GM19240 (cell line): ENCODE measurements around the gene PARP4.
"Not testable (repeated sequence)": the region's sequence is repeated elsewhere in the genome, so short reads cannot be mapped to it uniquely, and the experiment has no call there.

Experiments used
- DNase-seq: peaks from one replicate; pipeline ENCODE4 v3.0.0; 2011; ENCODE audit warnings: low spot score; ENCODE audit not compliant: insufficient read length

PARP4 gene

GRCh38 chr13:24506283-24506682 is 6.3 kb downstream of the PARP4 start:
- DNase-seq = not testable (repeated sequence)

DNA sequence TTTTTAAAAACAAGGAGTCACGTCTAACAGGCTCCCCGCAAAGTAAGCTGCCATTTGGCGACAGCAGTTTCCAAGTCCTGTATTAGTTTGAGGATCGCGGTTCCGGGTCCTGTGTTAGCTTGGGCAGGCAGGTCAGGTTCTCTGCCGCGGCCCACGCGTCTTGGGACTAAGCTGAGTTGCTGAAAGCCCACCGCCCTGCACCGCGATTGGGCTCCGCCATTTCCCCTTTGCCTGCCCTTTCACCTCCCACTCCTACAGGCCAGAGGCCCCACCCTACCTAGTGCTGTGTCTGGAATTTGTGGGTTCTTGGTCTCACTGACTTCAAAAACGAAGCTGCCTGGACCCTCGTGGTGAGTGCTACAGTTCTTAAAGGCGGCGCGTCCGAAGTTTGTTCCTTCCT is 6.8 kb downstream of the PARP4 start:
- DNase-seq = no peak

DNA sequence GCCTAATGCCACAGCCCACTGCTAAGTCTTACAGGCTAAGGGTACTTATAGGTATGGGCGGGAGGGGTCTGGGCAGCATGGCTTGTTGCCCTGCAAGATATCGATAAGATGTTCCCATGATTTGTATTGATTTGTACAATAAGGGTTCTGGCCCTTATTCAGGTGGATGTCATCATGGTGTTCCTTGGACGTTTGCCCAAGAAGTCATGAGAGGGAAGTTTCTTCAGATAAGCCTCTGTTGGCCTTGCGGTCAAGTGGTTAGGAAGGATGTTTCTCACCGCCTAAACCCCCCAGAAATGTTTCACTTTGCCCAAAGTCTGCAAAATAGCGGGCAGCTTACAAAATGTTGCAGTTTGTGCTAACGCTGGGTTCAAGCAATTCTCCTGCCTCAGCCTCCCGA is 7.3 kb downstream of the PARP4 start:
- no peak for DNase-seq

DNA sequence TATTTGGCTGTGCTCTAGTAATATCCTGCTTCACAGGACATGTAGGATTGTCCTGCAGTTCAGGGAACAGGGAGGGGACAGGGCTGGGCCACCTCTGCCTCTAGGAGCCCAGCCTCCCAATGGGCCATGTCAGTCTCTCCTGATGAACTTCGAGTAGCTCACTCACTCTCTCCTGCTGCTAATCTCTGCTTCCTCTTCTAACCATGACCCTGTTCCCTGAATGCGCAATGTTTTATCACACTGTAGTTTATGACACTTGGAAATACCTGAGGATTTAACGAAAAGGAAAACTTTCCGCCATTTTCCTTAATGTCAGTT is 9.2 kb downstream of the PARP4 start:
- no peak for DNase-seq

DNA sequence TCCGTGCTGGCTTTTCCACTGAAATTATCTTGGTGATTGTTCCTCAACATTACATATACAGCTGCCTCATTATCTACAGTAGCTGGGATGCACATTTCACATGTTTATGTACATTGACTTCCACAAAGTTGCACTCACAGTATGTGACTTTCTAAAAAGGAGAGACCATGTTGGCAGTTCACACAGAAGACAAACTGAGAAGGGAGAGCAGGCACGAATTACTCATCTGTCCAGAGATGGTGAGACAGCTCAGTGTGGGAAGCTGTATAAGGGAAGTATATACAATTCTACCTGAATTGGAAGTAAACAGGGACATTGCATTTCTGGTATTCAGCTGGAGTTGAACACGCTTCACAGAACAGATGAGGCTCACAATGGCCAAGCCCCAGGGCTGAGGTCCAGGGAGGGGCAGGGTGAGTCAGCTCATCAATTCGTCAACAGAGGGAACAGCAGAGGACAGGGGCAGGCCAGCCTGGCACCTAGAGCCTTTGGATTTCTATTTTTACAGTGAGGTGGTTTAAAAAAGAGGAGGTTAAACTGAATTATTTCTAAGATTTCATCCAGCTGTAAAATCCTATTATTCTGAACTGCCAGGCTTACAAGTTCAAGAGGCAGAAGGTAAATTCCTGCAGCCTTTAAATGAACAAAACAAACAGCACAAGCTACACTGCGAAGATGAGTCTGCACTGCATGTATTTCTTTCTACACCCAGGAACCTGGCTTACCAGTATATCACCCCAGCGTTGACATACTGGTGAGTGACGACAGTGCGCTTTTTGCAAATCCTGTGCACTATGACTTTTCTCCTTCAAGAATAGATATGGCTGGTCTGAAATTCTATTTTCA is 9.8 kb downstream of the PARP4 start:
- DNase-seq = no peak

DNA sequence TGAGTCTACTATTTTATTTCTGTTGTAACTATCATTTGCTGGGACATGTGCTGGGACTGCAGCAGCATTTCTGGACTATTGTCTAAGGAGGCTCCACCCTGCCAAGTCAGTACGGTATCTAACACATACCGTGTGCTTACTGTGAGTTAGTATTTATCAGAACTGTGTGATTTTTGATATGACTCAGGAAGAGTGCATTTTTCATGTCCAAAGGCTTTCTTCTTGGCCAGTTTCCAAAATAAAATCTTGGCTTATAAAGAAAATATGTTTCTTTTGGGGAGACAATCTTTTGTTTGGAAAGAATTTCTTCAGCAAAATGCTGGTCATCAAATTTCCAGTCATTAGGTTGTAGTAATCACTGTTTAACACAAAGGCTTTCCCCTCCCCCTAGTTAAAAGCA is 11.6 kb downstream of the PARP4 start:
- DNase-seq = no peak

DNA sequence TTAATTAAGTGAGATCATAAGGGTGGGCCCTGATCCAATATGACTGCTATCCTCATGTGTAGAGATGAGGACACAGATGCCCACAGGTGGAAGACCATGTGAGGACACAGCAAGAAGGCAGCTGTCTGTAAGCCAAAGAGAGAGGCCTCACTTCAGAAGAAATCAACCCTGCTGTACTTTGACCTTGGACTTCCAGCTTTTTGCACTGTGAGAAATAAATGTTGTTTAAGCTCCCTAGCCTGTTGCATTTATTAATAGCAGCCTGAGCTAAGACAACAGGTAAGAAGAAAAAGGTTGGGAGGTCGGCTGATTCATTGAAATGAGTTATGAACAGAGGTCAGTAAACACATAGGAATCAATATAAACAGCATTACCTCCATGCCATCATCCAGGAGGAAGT is 14.8 kb downstream of the PARP4 start:
- no peak for DNase-seq

- not testable (repeated sequence) for DNase-seq
Measured at GRCh38 chr13:24496295-24496694, 16.3 kb downstream of the PARP4 start.

DNA sequence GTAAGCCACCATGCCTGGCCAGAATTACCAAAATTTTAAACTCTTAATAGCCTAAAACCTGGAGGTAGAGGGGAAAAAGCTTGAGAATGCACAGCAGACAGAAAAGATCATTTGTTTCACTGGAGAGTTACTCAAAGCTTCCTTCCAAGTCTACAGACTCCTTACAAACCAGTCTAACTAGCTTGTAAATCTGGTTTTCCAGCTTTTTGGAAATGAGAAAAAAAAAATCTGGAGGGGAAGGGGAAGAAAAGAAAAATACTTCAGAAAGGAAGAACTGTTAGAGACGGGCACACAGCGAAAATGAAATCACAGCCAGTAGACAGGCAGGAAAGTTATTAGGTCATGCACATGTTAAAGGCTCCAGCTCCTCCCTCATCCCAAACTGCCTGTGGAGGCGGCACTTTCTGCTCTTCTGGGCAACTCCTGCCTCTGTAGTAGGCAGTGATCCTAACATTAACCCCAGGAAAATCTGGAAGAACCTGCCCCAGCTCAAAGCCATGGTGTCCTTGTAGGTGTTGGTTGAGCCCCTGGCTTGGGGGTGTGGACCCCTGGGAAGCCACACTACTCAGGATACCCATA is 17.3 kb downstream of the PARP4 start:
- no peak for DNase-seq

- DNase-seq = no peak
Measured at GRCh38 chr13:24493356-24493755, 19.2 kb downstream of the PARP4 start.

DNA sequence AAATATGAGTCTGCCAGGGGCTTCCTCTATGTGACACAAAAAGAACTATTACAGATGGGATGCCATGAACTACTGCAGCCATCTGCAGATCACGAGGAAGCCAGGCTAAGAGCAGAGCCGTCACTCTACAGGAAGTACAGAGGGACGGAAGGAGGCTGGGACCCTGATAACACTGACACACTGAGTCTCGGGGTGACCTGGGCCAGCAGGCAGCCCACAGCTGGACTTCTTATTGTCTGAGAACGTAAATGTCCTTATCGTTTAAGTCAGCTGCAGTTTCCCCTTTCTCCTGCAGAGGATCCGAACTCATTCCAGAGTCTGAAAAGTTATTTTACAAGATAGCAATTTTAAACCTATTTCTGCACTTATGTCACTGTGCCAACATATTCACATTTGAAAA is 20.7 kb downstream of the PARP4 start:
- no peak for DNase-seq

- DNase-seq = no peak
Measured at GRCh38 chr13:24489721-24490120, 22.9 kb downstream of the PARP4 start.

- not testable (repeated sequence) for DNase-seq
Measured at GRCh38 chr13:24488092-24488491, 24.5 kb downstream of the PARP4 start.

GRCh38 chr13:24486017-24486657 is 26.4 kb downstream of the PARP4 start:
- DNase-seq = not testable (repeated sequence)

DNA sequence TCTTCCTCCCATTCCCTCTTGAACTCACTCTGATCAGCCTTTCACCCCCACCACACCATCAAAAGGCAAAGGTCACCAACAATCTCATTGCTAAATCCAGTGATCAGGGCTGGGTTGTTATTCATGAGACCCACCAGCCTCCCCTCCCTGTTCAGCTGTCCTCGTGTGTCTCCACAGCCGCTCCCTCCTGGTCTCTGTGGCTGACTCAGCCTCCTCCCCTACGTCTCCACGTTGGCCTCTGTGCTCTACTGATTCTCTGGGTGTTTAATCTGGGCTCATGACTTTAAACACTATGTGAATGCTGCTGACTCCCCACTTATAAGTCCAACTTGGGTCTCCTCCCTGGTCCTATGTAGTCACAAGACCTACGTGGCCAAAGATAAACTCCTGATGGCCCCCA is 38.9 kb downstream of the PARP4 start:
- no peak for DNase-seq

DNA sequence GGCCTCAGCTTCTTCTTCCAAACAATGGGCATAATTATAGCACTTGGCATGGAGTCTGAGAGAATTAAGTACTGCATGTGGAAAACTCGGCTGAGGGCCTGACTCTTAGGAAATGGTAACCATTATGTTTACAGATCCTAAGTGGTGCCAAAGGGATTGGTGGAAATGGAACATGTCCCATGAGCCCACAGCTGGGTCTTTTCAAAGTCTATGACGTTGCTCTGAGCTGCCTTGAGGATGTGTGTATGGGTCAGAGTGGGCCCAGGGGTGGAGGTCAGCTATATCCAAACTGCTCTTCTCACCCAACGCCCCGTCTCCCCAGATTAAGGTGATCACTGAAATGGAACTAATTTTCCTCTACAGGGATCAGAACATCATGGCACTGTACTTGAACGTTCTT is 40.4 kb downstream of the PARP4 start:
- DNase-seq = not testable (repeated sequence)

DNA sequence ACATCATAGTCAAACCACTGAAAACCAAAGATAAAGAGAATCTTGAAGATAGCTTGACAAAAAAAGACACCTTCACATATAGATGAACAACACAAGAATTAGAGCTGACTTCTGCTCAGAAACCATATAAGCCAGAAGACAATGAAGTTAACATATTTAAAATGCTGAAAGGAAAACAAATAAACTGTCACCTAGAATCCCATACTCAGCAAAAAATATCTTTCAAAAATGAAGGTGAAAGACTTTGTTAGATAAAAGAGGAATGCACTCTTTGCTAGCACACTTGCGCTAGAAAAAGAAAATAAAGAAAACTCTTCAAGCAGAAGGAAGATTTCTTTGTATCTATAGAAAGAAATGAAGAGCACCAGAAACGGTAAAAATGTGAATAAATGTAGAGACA is 49.5 kb downstream of the PARP4 start:
- DNase-seq = no peak

GRCh38 chr13:24460256-24460655 is 52.3 kb downstream of the PARP4 start:
- no peak for DNase-seq

DNA sequence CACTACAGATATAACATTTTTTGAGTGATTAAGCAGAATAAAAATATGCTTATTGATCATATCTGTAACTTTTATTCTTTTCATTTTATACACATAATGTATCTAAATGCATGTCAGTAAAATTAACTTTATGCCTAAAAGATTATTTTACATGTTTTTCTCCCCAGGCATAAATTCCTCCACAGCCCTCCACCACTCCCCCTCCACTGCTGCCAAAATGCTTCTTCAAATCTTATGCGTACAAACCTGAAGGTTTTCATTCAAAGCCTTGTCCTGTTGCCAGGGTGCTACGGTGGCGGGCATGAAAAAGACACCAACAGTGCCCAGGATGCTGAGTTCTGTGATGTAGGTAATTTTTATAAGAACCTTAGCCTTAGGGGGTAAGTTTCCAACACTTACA is 52.9 kb downstream of the PARP4 start:
- DNase-seq = no peak

DNA sequence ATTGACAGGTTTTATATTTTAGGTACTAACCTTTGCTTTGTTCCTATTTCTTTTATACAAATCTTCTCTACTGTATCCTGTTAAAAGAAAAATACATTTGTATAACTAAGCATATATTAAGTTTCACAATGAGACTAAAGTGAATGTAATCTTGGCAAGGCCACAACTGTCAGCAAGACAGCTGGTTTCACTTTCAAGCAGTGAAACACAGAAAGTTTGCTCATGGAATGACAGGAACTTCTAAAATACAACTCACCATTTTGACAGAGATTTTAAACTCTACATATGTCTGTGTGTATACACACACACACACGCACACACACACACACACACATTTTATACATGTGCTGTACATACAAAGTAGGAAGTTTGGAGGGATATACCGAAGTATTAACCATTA is 53.3 kb downstream of the PARP4 start:
- peak; percentile 34 for DNase-seq

DNA sequence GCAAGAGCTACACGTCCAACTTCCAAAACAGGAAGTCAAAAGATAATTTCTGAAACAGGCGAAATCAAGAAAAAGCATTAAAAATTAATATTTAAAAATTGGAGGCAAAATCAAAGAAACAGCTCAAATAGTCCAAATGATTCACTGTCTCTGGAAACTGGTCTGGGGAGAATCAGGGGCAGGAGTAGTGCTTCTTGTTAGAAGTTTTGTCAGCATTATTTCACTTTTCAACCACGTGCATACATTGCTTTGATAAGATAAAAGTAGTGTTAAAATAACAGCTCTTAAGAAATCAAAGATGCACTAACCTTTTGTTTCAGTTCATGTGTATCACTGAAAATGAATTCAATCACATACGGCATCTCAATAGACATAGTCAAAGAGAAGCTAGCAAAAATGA is 53.8 kb downstream of the PARP4 start:
- DNase-seq = no peak

DNA sequence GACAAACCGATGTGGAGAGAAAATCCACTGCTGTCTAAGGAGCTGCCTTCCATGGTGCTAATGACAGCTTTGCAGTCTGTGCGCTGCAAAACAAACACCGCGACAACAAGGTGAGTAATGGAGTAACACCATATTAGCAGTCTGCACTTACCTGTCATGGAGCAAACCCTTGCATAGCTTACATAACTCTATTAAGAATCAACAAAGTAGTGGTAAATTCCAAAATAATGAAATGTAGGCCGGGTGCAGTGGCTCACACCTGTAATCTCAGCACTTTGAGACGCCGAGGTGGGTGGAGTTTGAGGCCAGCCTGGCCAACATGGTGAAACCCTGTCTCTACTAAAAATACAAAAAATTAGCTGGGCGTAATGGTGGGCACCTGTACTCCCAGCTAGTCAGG is 56.2 kb downstream of the PARP4 start:
- no peak for DNase-seq

GRCh38 chr13:24454056-24454455 is 58.5 kb downstream of the PARP4 start:
- DNase-seq = no peak
